GM10847 (cell line): ENCODE results near the gene GSTO2.

Experiments
- POLR2A ChIP-seq: IDR thresholded peaks from 2 replicates; pipeline ENCODE4 v1.6.1; 2011; ENCODE audit not compliant: insufficient read length; ENCODE audit errors: extremely low read depth

The GSTO2 gene

DNA sequence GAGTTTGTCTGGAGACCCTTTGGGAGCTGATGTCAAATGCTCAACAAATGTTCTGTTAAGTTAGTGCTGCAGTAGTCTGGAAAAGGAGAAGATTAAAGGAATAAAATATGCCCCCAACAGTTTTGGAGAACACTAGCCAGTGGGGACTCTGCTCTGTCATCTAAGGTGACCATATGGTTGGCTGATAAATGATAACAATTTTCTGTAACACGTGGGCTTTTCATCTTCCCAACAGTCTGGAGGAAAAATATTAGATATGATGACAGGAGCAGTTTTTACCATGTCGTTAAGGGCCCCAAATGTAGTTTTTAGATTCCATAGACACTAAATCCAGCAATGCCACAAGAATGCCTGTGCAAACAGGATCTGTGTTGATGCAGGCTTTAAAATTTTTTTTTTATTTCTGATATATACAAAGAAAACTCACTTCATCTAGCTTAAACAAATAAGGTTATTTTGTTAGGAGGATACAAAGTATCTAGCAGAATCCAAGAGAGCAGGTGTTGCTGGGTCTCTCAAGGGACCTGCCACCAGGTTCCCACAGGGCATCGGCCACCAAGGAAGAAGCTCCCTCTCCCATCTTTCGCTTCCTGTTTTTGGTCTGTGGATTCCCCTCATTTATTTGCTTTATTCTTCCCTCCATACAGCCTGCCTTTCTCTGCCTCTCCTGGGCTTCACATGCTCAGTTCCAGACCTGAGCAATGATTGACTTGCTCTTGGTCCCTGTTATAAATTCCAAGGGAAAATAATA lies 78.5 kb downstream of the GSTO2 start:
- TF ChIP-seq POLR2A, result no peak

GRCh38 chr10:104348601-104349000 lies 79.6 kb downstream of the GSTO2 start:
- TF ChIP-seq POLR2A, result no peak

GRCh38 chr10:104349623-104350126 lies 80.7 kb downstream of the GSTO2 start:
- TF ChIP-seq POLR2A, result no peak

- no peak for TF ChIP-seq POLR2A
Observed at GRCh38 chr10:104350127-104350635, 81.2 kb downstream of the GSTO2 start.

DNA sequence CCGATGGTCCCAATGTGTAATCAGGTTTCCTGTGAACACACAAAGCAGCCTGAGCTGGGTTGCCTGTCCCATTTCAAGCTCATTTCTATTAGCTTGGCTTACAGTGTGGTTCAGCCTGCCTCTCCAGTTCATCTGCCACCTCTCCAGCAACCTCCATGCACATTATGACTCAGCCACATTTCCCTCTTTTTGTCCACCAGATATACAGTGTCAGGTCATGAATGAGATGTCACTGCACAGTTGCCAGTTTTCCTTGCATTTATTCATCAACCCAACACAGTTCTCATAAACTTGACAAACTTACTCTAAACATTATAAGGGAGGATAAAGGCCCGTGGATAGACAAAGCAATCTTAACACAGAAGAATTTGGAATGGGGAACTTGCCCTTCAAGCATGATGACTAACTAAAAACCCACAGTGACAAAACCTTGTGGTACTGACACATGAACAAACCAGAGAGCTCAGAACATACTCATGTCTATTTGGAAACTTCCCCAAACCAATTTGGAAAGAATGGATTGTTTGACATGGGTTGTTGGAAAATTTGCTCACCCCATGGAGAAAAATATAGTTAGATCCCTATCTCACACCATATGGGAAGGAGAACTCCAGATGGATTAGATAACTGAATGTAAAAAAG lies 82.2 kb downstream of the GSTO2 start:
- no peak for TF ChIP-seq POLR2A

- no peak for TF ChIP-seq POLR2A
Observed at GRCh38 chr10:104351919-104352318, 82.9 kb downstream of the GSTO2 start.

- TF ChIP-seq POLR2A, result no peak
Observed at GRCh38 chr10:104353325-104354048, 84.5 kb downstream of the GSTO2 start, which contains the start of gene CFAP58. Gene CFAP58, plus strand, starts transcription at chr10:104353833. Its CDS starts 65 bp downstream, at chr10:104353898.
